ENCODE data around the gene MSI1.
"Not testable (repeated sequence)": the region's sequence is repeated elsewhere in the genome, so short reads cannot be mapped to it uniquely, and the experiment has no call there.

The MSI1 gene

GRCh38 chr12:120336392-120336791, 32.6 kb downstream of the MSI1 start:
- H3K9me3 ChIP-seq, result peaks cover 16% of the 10 kb centered on the region
- not testable (repeated sequence) for H3K36me3 ChIP-seq (replicated peaks); H3K4me3 ChIP-seq; DNase-seq (ENCODE audit: low spot score in 2 of 2); H3K4me1 ChIP-seq; H3K27me3 ChIP-seq (ENCODE audit: low read depth)
- in situ Hi-C loops (cut with MboI; ENCODE audit: low sequenced_read_pairs), result loop anchor here (25.0 kb wide), 1 partner anchor 776 kb away; no protein-coding TSS in a partner anchor

- H3K27me3 ChIP-seq (ENCODE audit: low read depth); H3K36me3 ChIP-seq (replicated peaks); H3K4me3 ChIP-seq; H3K4me1 ChIP-seq: not testable (repeated sequence)
- peak; percentile 40 to 85 for DNase-seq (ENCODE audit: low spot score in 2 of 2)
- in situ Hi-C loops (cut with MboI; ENCODE audit: low sequenced_read_pairs), result loop anchor here (25.0 kb wide), 1 partner anchor 777 kb away; no protein-coding TSS in a partner anchor
- H3K9me3 ChIP-seq, result peaks cover 16% of the 10 kb centered on the region
These were observed 33.5 kb downstream of the MSI1 start for GRCh38 chr12:120335447-120335846.

GRCh38 chr12:120332523-120332922, 36.4 kb downstream of the MSI1 start:
- H3K27me3 ChIP-seq (ENCODE audit: low read depth), result no peaks in the 10 kb centered on the region
- no peaks in the 10 kb centered on the region for H3K4me1 ChIP-seq
- H3K4me3 ChIP-seq, result no peak overlapping the region
- DNase-seq (ENCODE audit: low spot score in 2 of 2), result no peak
- in situ Hi-C loops (cut with MboI; ENCODE audit: low sequenced_read_pairs), result loop anchor here (25.0 kb wide), 1 partner anchor 780 kb away; no protein-coding TSS in a partner anchor
- peaks cover 6% of the 10 kb centered on the region for H3K9me3 ChIP-seq
- H3K36me3 ChIP-seq (replicated peaks), result no peaks in the 10 kb centered on the region

GRCh38 chr12:120332041-120332440, 36.9 kb downstream of the MSI1 start:
- Histone ChIP-seq H3K9me3 (peaks cover 5% of the 10 kb centered on the region; the same call in 1 of the 2 replicates), H3K27me3 (ENCODE audit: low read depth) (no peaks in the 10 kb centered on the region), H3K36me3 (replicated peaks) (no peaks in the 10 kb centered on the region), H3K4me1 (no peaks in the 10 kb centered on the region), H3K4me3 (no peak overlapping the region)
- no peak for DNase-seq (ENCODE audit: low spot score in 2 of 2)
- in situ Hi-C loops (cut with MboI; ENCODE audit: low sequenced_read_pairs), result loop anchor here (25.0 kb wide), 1 partner anchor 780 kb away; no protein-coding TSS in a partner anchor

GRCh38 chr12:120331390-120331789, 37.6 kb downstream of the MSI1 start:
- H3K27me3 ChIP-seq (ENCODE audit: low read depth), result no peaks in the 10 kb centered on the region
- H3K4me3 ChIP-seq, result no peak overlapping the region
- DNase-seq (ENCODE audit: low spot score in 2 of 2), result no peak
- in situ Hi-C loops (cut with MboI; ENCODE audit: low sequenced_read_pairs), result loop anchor here (25.0 kb wide), 1 partner anchor 781 kb away; no protein-coding TSS in a partner anchor
- H3K36me3 ChIP-seq (replicated peaks), result no peaks in the 10 kb centered on the region
- H3K4me1 ChIP-seq, result no peaks in the 10 kb centered on the region
- no peaks in the 10 kb centered on the region for H3K9me3 ChIP-seq

GRCh38 chr12:120328228-120328627, 40.7 kb downstream of the MSI1 start:
- Histone ChIP-seq H3K36me3 (replicated peaks) (no peaks in the 10 kb centered on the region), H3K4me3 (no peak overlapping the region), H3K4me1 (no peaks in the 10 kb centered on the region), H3K9me3 (no peaks in the 10 kb centered on the region), H3K27me3 (ENCODE audit: low read depth) (no peaks in the 10 kb centered on the region)
- in situ Hi-C loops (cut with MboI; ENCODE audit: low sequenced_read_pairs), result loop anchor here (10.0 to 25.0 kb wide), 2 partner anchors 387 to 784 kb away; partner anchors contain the start of gene UNC119B
- no peak for DNase-seq (ENCODE audit: low spot score in 2 of 2)

- no peaks in the 10 kb centered on the region for H3K27me3 ChIP-seq (ENCODE audit: low read depth)
- no peaks in the 10 kb centered on the region for H3K4me1 ChIP-seq
- no peak for DNase-seq (ENCODE audit: low spot score in 2 of 2)
- H3K4me3 ChIP-seq, result no peak within 1 kb of the TSS
- in situ Hi-C loops (cut with MboI; ENCODE audit: low sequenced_read_pairs), result loop anchor here (10.0 to 25.0 kb wide), 2 partner anchors 387 to 785 kb away; partner anchors contain the start of gene UNC119B
- H3K9me3 ChIP-seq, result no peaks in the 10 kb centered on the region
- no peaks in the 10 kb centered on the region for H3K36me3 ChIP-seq (replicated peaks)
These were observed 41.4 kb downstream of the MSI1 start, which contains the start of gene PLA2G1B for GRCh38 chr12:120327593-120327992. Gene PLA2G1B, minus strand, starts transcription at chr12:120327779. Its CDS starts 26 bp downstream, at chr12:120327753.

- Histone ChIP-seq H3K4me3 (no peak overlapping the region), H3K27me3 (ENCODE audit: low read depth) (no peaks in the 10 kb centered on the region), H3K36me3 (replicated peaks) (no peaks in the 10 kb centered on the region), H3K9me3 (no peaks in the 10 kb centered on the region), H3K4me1 (no peaks in the 10 kb centered on the region)
- in situ Hi-C loops (cut with MboI; ENCODE audit: low sequenced_read_pairs), result loop anchor here (10.0 to 25.0 kb wide), 2 partner anchors 390 to 787 kb away; partner anchors contain the start of gene UNC119B
- DNase-seq (ENCODE audit: low spot score in 2 of 2), result no peak
These were observed 44.0 kb downstream of the MSI1 start for GRCh38 chr12:120324841-120325417.

- no peaks in the 10 kb centered on the region for H3K27me3 ChIP-seq (ENCODE audit: low read depth)
- no peaks in the 10 kb centered on the region for H3K4me1 ChIP-seq
- H3K4me3 ChIP-seq, result no peak overlapping the region
- H3K9me3 ChIP-seq, result no peaks in the 10 kb centered on the region
- in situ Hi-C loops (cut with MboI; ENCODE audit: low sequenced_read_pairs), result loop anchor here (10.0 kb wide), 1 partner anchor 391 kb away; the partner anchor contains the start of gene UNC119B
- no peak for DNase-seq (ENCODE audit: low spot score in 2 of 2)
- H3K36me3 ChIP-seq (replicated peaks), result no peaks in the 10 kb centered on the region
These were observed 45.2 kb downstream of the MSI1 start for GRCh38 chr12:120323772-120324171.

GRCh38 chr12:120321382-120322202, 47.4 kb downstream of the MSI1 start:
- H3K4me1 ChIP-seq, result peaks cover 5% of the 10 kb centered on the region
- no peaks in the 10 kb centered on the region for H3K9me3 ChIP-seq
- H3K27me3 ChIP-seq (ENCODE audit: low read depth), result no peaks in the 10 kb centered on the region
- no peaks in the 10 kb centered on the region for H3K36me3 ChIP-seq (replicated peaks)
- in situ Hi-C loops (cut with MboI; ENCODE audit: low sequenced_read_pairs), result loop anchor here (10.0 kb wide), 1 partner anchor 393 kb away; the partner anchor contains the start of gene UNC119B
- H3K4me3 ChIP-seq, result no peak overlapping the region
- no peak for DNase-seq (ENCODE audit: low spot score in 2 of 2)

- peak; percentile 100 for DNase-seq (ENCODE audit: low spot score in 2 of 2)
These were observed 51.5 kb downstream of the MSI1 start for GRCh38 chr12:120317224-120318105.

GRCh38 chr12:120316798-120317223, 52.2 kb downstream of the MSI1 start:
- Histone ChIP-seq H3K27me3 (ENCODE audit: low read depth) (no peaks in the 10 kb centered on the region), H3K9me3 (no peaks in the 10 kb centered on the region)
- in situ Hi-C loops (cut with MboI; ENCODE audit: low sequenced_read_pairs), result no loop called here

More at GRCh38 chr12:120317224-120318105, 51.5 kb downstream of the MSI1 start:
- Histone ChIP-seq H3K36me3 (replicated peaks) (no peaks in the 10 kb centered on the region), H3K4me3 (peak overlapping the region; percentile 36), H3K4me1 (peaks cover 7% of the 10 kb centered on the region), H3K27me3 (ENCODE audit: low read depth) (no peaks in the 10 kb centered on the region), H3K9me3 (no peaks in the 10 kb centered on the region)
- in situ Hi-C loops (cut with MboI; ENCODE audit: low sequenced_read_pairs), result no loop called here

GRCh38 chr12:120314220-120314619, 54.7 kb downstream of the MSI1 start:
- in situ Hi-C loops (cut with MboI; ENCODE audit: low sequenced_read_pairs), result no loop called here
- Histone ChIP-seq H3K9me3 (no peaks in the 10 kb centered on the region), H3K36me3 (replicated peaks) (no peaks in the 10 kb centered on the region), H3K4me1 (peaks cover 7% of the 10 kb centered on the region), H3K27me3 (ENCODE audit: low read depth) (no peaks in the 10 kb centered on the region), H3K4me3 (no peak overlapping the region)
- peak in 1 of 2 experiments; percentile 55 for DNase-seq (ENCODE audit: low spot score in 2 of 2)

More at GRCh38 chr12:120316798-120317223, 52.2 kb downstream of the MSI1 start:
- Histone ChIP-seq H3K36me3 (replicated peaks) (no peaks in the 10 kb centered on the region), H3K4me3 (peak overlapping the region; percentile 36), H3K4me1 (peaks cover 7% of the 10 kb centered on the region)
- no peak for DNase-seq (ENCODE audit: low spot score in 2 of 2)

Measured in HAP-1 (cell line).